ENCODE results near the gene AGAP2. TPM values are rescaled to one million over a fixed set of nuclear protein-coding genes. Genes with fewer than 3 reads are reported as not detected.

Gene AGAP2
- total and polyA plus RNA-seq, 2 of the 8 experiments (the other 6 are each of a cell fraction or from before 2014, with no cell fraction given): 1.5 TPM

GRCh38 chr12:57758552-57759359, 20.2 kb upstream of the AGAP2 start:
- no peak overlapping the region for H2BK12ac ChIP-seq (ENCODE audit: low read depth, low read length)
- peaks cover 2 to 16% (median 4%) of the 10 kb centered on the region in 4 experiments for H3K4me1 ChIP-seq (replicated peaks in 1 of 4; ENCODE audit: control insufficient read depth in 3 of 4, insufficient read depth in 4 of 4, low read length in 3 of 4)
- WGBS, 2 experiments (ENCODE audit: extremely low coverage in 1 of 2, insufficient coverage in 1 of 2, insufficient read length in 1 of 2, insufficient replicate concordance in 2 of 2, low coverage in 1 of 2, low lambda C conversion rate in 2 of 2, missing lambda C conversion rate in 1 of 2): 89% methylated on average over 25 of the region's 25 CpGs; no CpG with 5 or more reads in 1 of the 2 experiments
- no peak overlapping the region for H3K9ac ChIP-seq (replicated peaks in 1 of 4; ENCODE audit: extremely low read depth in 1 of 4, low read depth in 3 of 4, low read length in 3 of 4)
- H3K56ac ChIP-seq (replicated peaks; ENCODE audit: insufficient read length, low read depth, low read length): no peak overlapping the region
- H3K27ac ChIP-seq (ENCODE audit: low read depth, low read length): no peak overlapping the region
- ChIA-PET POLR2A (ENCODE audit: partially characterized antibody) (interaction anchor here (0.6 to 5.4 kb wide), 9 partner anchors 8 to 153 kb away, joined by 3 to 21 read pairs (median 3); partner anchors contain the start of genes EEF1AKMT3, METTL1 and TSPAN31), CTCF (ENCODE audit: partially characterized antibody) (interaction anchor here (0.8 to 3.9 kb wide), 13 partner anchors 8 to 140 kb away, joined by 3 to 28 read pairs (median 7); partner anchors contain the start of genes CYP27B1, EEF1AKMT3, METTL1 and TSFM)
- FAIRE-seq (no peak), DNase-seq (ENCODE audit: low read depth in 1 of 2, low spot score in 2 of 2) (no peak)
- H3K4me3 ChIP-seq (ENCODE audit: extremely low read depth in 1 of 4, insufficient read depth in 2 of 4, low read depth in 3 of 4, low read length in 4 of 4): no peak overlapping the region
- no peak overlapping the region for H4K5ac ChIP-seq (ENCODE audit: insufficient read length, low read depth, low read length)
- no peaks in the 10 kb centered on the region for H3K79me1 ChIP-seq (ENCODE audit: low read depth, low read length)
- no peak overlapping the region for H4K91ac ChIP-seq (replicated peaks; ENCODE audit: insufficient read length, low read length)
- H3K23ac ChIP-seq (ENCODE audit: insufficient read length): no peak overlapping the region
- peaks cover 7% of the 10 kb centered on the region for H3K23me2 ChIP-seq (ENCODE audit: low read depth, low read length)
- H3K18ac ChIP-seq (ENCODE audit: extremely low read depth, low read length): no peak overlapping the region
- no peaks in the 10 kb centered on the region for H3K9me3 ChIP-seq (ENCODE audit: insufficient read depth in 2 of 2, low read depth in 1 of 2, low read length in 1 of 2)
- peaks cover 3 to 15% of the 10 kb centered on the region in 2 experiments for H4K20me1 ChIP-seq (replicated peaks in 1 of 2; ENCODE audit: control insufficient read depth in 1 of 2, insufficient read depth in 2 of 2, low read length in 2 of 2)
- H3K4me2 ChIP-seq (ENCODE audit: insufficient read depth in 1 of 2, low read depth in 2 of 2, low read length in 2 of 2): no peak overlapping the region
- H2AFZ ChIP-seq (ENCODE audit: low read length): no peak overlapping the region
- H4K8ac ChIP-seq (ENCODE audit: extremely low read depth, insufficient read depth, low read length): no peak overlapping the region
- H3K14ac ChIP-seq (ENCODE audit: insufficient read length): no peak overlapping the region
- H2BK5ac ChIP-seq (ENCODE audit: low read depth, low read length): no peak overlapping the region
- peaks cover 0 to 4% (median 0%) of the 10 kb centered on the region in 4 experiments; a peak in 2 of 8 replicates for H3K36me3 ChIP-seq (ENCODE audit: control insufficient read depth in 2 of 4, insufficient read depth in 4 of 4, low read length in 3 of 4)
- no peak overlapping the region for H3K4ac ChIP-seq (replicated peaks; ENCODE audit: insufficient read length, low read depth, low read length)
- no peak overlapping the region for H2BK120ac ChIP-seq (replicated peaks; ENCODE audit: low read depth, low read length)
- H3K79me2 ChIP-seq (ENCODE audit: control insufficient read depth in 1 of 2, insufficient read depth in 2 of 2, low read length in 2 of 2): no peaks in the 10 kb centered on the region
- H3K27me3 ChIP-seq (replicated peaks in 1 of 4; ENCODE audit: control insufficient read depth in 3 of 4, extremely low read depth in 1 of 4, insufficient read depth in 3 of 4, low read length in 3 of 4): peaks cover 8 to 34% (median 28%) of the 10 kb centered on the region in 4 experiments
- H2BK15ac ChIP-seq (ENCODE audit: low read length): no peak overlapping the region
- no peak overlapping the region for H2BK20ac ChIP-seq (ENCODE audit: low read length)
- H2AK5ac ChIP-seq (ENCODE audit: low read depth, low read length): no peak overlapping the region
- no peak for TF ChIP-seq MAX (IDR thresholded peaks at IDR 0.05)
- no peak for TF ChIP-seq EP300 (IDR thresholded peaks at IDR 0.05; ENCODE audit: borderline replicate concordance in 1 of 2, low read depth in 2 of 2, low read length in 2 of 2)
- TF ChIP-seq POLR2A (IDR thresholded peaks at IDR 0.05; ENCODE audit: control extremely low read depth in 1 of 2, low read depth in 2 of 2, low read length in 2 of 2): no peak
- TF ChIP-seq TAF7 (optimal IDR thresholded peaks at IDR 0.05; ENCODE audit: borderline replicate concordance, low read depth, low read length): no peak
- TF ChIP-seq POLR2AphosphoS5 (IDR thresholded peaks at IDR 0.05; ENCODE audit: low read depth, low read length): no peak
- TF ChIP-seq BACH1 (IDR thresholded peaks at IDR 0.05; ENCODE audit: low read length): no peak
- no peak for TF ChIP-seq GTF2F1 (IDR thresholded peaks at IDR 0.05; ENCODE audit: borderline replicate concordance, low read depth, low read length)
- TF ChIP-seq GABPA (IDR thresholded peaks at IDR 0.05; ENCODE audit: borderline replicate concordance, insufficient read depth, low read length): no peak
- TF ChIP-seq HDAC2 (IDR thresholded peaks at IDR 0.05; ENCODE audit: borderline replicate concordance in 1 of 2, low read depth in 2 of 2, low read length in 2 of 2): no peak
- TF ChIP-seq SIN3A (conservative IDR thresholded peaks at IDR 0.05 in 1 of 2, IDR thresholded peaks at IDR 0.05 in 1 of 2; ENCODE audit: low read depth in 1 of 2, low read length in 2 of 2): no peak
- no peak for TF ChIP-seq BRCA1 (IDR thresholded peaks at IDR 0.05; ENCODE audit: low read depth, low read length)
